ENCODE results near the gene PHLPP1.

DNA sequence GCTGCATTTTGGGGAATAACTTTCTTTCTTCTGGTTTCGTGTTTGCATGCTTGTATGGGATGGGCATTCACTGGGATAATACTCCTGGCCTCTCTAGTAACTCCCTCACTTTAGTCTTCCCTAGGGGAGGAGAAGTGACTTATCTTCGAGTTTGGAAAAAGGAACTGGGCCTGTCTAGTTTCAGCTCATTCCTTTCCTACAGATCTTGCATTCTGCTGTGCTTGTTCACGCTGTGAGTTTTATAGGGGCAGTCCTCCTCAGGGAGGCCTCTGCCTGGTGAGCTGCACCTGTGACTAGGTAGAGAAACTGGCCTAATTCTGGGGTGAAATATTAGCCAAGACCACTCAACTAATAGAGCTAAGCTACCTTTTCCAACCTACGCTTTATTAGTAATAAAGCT, 50.9 kb downstream of the PHLPP1 start:
- TF ChIP-seq EZH2phosphoT487 (conservative IDR thresholded peaks at IDR 0.05; ENCODE audit: low read length), result no peak
- TF ChIP-seq, protein P1, sequence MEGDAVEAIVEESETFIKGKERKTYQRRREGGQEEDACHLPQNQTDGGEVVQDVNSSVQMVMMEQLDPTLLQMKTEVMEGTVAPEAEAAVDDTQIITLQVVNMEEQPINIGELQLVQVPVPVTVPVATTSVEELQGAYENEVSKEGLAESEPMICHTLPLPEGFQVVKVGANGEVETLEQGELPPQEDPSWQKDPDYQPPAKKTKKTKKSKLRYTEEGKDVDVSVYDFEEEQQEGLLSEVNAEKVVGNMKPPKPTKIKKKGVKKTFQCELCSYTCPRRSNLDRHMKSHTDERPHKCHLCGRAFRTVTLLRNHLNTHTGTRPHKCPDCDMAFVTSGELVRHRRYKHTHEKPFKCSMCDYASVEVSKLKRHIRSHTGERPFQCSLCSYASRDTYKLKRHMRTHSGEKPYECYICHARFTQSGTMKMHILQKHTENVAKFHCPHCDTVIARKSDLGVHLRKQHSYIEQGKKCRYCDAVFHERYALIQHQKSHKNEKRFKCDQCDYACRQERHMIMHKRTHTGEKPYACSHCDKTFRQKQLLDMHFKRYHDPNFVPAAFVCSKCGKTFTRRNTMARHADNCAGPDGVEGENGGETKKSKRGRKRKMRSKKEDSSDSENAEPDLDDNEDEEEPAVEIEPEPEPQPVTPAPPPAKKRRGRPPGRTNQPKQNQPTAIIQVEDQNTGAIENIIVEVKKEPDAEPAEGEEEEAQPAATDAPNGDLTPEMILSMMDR (IDR thresholded peaks at IDR 0.05; ENCODE audit: insufficient read depth, low read length, poor library complexity, severe bottlenecking), result no peak
